GM19463 (cell line): ENCODE results near the gene TEKT5.
"Not testable (repeated sequence)": the region's sequence is repeated elsewhere in the genome, so short reads cannot be mapped to it uniquely, and the experiment has no call there.

Source experiments
- ATAC-seq: cut with Tn5 transposase; IDR thresholded peaks from one replicate; pipeline ENCODE4 v1.9.1; 2021; ENCODE audit warnings: mild to moderate bottlenecking, moderate library complexity; ENCODE audit not compliant: unreplicated experiment

Gene TEKT5

GRCh38 chr16:10661737-10662136, 33.0 kb downstream of the TEKT5 start:
- no peak for ATAC-seq

DNA sequence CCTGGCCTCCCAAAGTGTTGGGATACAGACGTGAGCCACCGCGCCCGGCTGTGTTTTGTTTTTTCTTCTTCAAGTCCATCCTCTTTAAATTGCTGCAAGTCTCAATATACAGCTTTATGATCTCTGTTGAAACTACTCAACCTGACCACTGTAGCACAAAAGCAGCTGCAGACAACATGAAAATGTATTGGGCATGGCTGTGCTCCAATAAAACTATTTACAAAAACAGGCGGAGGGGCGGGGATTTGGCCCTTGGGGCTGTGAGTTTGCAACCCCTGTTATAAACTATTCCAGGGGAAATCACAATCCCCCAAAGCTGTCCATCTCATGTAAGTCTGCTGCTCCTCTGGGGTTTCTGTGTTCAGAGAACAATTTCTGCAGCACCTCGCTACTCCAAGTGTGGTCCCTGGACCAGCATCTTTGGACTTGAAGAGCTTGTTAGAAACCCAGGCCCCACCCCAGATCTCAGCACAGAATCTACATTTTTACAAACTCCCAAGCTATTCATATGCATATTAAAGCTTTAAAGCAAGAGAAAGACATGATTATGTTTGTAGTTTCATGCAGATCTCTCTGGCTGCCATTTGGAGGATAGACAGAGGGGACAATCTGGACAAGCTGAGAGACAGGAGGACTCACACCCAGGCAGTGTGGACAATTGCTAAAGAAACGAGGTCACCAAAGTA, 33.6 kb downstream of the TEKT5 start:
- no peak for ATAC-seq

- no peak for ATAC-seq
Measured at GRCh38 chr16:10658943-10659342, 35.8 kb downstream of the TEKT5 start.

DNA sequence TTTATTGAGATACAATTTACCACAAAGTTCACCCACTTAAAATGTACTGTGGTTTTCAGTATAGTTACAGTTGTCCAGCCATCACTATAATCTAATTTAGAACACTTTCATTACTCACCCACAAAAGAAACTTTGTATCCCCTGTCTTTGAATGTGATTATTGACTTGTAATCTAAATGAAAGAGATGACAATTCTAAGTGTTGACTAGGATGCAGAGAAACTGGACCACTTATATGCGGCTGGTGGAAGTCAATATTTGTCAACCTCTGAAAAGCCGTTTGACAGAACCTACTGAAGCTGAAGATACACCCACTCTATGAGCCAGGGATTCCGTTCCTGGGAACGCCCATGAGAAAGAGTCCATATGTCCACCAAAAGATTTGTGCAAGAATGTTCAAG, 36.8 kb downstream of the TEKT5 start:
- no peak for ATAC-seq

GRCh38 chr16:10656618-10657017, 38.1 kb downstream of the TEKT5 start:
- ATAC-seq: no peak

DNA sequence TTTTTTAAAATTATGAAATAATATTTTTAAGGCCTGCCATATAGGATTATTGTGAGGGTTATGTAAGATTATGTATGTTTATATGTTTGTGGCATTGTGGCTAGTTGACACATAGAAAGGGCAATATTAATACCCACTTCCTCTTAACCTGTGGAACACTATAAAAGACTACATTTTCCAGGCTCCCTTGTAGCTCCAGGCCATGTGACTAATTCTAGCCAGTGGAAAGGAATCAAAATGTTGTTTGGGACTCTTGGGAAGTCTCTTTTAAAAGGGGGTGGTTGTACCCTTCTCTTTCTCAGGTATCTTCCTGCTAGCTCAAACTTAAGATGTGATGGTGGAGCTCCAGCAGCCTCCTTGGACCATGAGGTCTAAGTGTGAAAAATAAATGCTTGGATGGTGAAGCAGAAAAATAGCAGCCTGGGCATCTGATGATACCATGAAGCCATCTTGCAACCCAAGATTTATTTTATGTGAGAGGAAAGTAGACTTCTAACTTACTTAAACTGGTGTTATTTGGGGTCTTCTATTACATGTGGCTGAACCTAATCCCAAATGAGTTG, 39.2 kb downstream of the TEKT5 start:
- no peak for ATAC-seq

- ATAC-seq: no peak
Measured at GRCh38 chr16:10654592-10655414, 39.9 kb downstream of the TEKT5 start.

GRCh38 chr16:10652730-10653590, 41.8 kb downstream of the TEKT5 start:
- no peak for ATAC-seq

GRCh38 chr16:10649098-10649497, 45.6 kb downstream of the TEKT5 start:
- ATAC-seq: not testable (repeated sequence)

DNA sequence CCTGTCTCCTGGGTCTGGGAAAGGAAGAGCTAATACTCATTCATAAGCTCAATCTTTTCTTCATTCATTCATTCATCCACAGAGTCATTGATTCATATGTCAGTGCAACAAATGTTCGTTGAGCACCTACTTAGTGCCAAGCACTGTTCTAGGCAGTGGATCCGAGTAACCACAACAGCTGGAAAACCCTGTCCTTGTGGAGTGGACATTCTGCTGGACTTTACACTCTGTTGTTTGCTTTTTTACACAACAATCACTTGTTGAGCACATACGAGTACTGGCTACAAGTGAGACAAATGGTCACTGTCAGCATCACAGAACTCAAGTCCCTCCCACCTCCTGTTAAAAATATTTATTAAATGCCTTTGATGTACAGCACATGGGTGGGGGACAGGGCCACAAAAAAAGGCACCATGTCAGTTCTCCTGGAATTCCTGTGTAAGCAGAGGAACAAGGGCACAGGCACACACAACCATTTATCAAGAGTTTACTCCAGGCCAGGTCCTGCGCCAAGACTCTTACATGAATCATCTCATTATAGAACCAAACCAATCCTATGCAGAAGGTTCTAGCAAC, 46.9 kb downstream of the TEKT5 start:
- no peak for ATAC-seq

GRCh38 chr16:10647264-10647720, 47.4 kb downstream of the TEKT5 start:
- no peak for ATAC-seq

- no peak for ATAC-seq
Measured at GRCh38 chr16:10646581-10647263, 48.0 kb downstream of the TEKT5 start.

DNA sequence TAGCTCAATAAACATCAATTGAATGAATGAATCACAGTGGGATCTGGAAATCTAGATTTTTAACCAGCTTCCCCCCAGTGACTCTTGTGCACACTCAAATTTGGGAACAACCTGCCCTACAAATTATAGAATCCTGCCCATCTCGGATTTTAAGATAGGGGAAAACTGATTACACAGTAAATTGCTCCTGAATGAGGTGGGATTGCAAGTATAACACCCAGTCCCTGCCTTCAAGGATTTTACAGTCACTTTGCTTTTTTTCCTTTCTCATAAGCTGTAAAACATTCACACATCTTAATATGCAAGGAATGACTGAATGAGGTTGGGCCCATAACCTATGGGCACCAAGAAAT, 48.5 kb downstream of the TEKT5 start:
- no peak for ATAC-seq

GRCh38 chr16:10644092-10644491, 50.6 kb downstream of the TEKT5 start:
- ATAC-seq: no peak

DNA sequence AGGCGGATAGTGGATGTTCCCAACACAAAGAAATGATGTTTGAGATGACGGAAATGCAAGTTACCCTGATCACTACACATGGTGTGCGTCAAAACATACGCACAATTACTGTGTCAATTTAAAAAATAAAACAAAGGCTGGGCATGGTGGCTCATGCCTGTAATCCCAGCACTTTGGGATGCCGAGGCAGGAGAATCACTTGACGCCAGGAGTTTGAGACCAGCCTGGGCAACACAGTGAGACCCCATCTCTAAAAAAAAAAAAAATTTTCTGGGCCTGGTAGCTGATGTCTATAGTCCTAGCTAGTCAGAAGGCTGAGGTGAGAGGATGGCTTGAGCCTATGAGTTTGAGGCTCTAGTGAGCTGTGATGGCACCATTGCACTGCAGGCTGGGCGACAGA, 51.8 kb downstream of the TEKT5 start:
- no peak for ATAC-seq

DNA sequence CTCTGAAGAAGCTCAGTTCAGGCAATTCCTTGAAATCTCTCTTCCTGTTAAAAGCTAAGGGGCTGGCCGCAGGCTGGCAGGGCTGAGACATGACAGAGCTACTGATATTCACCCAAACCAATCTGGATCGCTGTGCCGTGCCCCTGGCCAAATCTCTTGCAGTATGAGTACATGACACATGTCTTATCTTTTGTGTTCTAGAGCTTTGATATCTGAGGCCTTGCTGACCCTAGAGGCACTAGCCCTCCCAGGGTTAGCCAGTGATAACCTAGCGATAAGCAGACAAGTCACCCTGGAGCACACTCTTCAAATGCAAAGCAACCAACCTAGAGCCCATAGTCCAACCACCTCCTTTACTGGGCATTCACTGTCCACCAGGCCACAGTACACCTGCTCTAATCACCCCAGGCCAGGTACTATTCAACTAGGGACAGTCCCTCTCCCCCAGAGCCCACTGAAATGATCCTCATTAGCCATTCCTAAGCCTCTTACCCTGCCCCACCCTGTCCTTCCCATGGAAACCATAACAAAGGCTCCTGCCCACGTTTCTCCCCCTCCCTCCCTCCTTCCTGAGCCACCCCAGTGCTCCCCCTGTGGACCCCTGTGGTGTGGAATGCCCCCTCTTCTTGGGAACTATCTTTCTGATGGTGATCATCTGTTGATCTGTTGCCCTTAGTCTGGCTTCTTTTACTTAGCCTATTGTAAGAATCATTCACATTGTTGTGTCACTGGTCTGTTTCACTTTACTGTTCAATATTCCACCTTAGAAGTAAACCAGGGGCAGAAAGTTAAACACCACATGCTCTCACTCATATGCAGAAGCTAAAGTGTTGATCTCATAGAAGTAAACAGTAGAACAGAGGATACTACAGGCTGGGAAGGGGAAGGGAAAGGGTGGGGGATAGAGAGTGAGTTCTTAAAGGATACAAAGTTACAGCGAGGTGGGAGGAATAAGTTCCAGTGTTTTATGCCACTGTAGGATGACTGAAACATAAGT, 52.5 kb downstream of the TEKT5 start:
- no peak for ATAC-seq

GRCh38 chr16:10641555-10641952, 53.2 kb downstream of the TEKT5 start:
- ATAC-seq: no peak

DNA sequence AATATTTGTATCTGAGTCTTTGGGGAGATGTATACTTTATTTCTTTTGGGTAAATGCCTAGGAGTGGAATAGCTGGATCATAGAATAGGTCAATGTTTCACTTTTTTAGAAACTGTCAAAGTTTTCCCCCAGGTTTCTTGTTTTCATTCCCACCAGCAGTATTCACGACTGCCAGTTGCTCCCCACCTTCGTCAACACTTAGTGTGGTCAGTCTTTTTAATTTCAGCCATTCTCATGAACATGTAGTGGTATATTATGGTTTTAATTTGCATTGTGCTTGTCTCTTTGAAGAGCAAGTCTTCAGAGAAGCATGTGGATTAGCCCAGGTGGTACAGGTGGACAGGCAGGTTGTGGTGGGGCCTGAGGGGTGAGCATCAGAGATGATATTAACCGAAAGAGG, 53.8 kb downstream of the TEKT5 start:
- ATAC-seq: no peak

DNA sequence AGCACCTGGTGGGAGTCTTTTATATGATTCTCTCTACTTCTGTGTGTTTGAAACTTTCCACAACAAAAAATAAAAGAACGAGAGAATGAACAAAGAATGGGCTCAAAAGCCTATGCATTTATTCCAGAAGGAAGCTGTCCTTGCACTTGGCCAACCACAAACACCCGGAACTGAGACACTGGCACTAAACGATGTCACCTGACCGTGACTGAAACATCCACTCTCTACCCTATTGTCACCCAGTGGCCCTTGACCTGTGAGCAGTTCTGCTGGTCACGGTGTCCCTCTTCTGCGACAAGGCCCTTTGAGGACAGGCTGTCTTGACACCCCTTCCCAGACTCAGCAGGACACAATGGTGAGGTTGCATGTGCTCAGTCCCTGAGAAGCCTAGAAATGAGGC, 56.6 kb downstream of the TEKT5 start:
- no peak for ATAC-seq
